MM.1S (cell line): ENCODE measurements around the gene FABP7.
"Not testable (repeated sequence)": the region's sequence is repeated elsewhere in the genome, so short reads cannot be mapped to it uniquely, and the experiment has no call there.

Experiments used
- CTCF ChIP-seq: fragments of 300-600 bp; sonication (generic); IDR thresholded peaks from 2 replicates; pipeline ENCODE4 v1.5.1; 2016; ENCODE audit warnings: antibody characterized with exemption, low read length, mixed read lengths
- EZH2phosphoT487 ChIP-seq: fragments of 300-600 bp; sonication (generic); IDR thresholded peaks from 2 replicates; pipeline ENCODE4 v1.6.1; 2018; ENCODE audit warnings: antibody characterized with exemption, low read length

- TF ChIP-seq EZH2phosphoT487: not testable (repeated sequence)
- peak; percentile 37 for TF ChIP-seq CTCF
Measured at GRCh38 chr6:122744247-122744646, 35.3 kb upstream of the FABP7 start.
